ENCODE results near the gene OR5AN1. TPM values are rescaled to one million over a fixed set of nuclear protein-coding genes. Genes with fewer than 3 reads are reported as not detected.
"Not testable (repeated sequence)": the region's sequence is repeated elsewhere in the genome, so short reads cannot be mapped to it uniquely, and the experiment has no call there.

Gene OR5AN1
- total and polyA plus RNA-seq, 10 of the 15 experiments (the other 5 are each of a cell fraction or from before 2014, with no cell fraction given) = not detected

DNA sequence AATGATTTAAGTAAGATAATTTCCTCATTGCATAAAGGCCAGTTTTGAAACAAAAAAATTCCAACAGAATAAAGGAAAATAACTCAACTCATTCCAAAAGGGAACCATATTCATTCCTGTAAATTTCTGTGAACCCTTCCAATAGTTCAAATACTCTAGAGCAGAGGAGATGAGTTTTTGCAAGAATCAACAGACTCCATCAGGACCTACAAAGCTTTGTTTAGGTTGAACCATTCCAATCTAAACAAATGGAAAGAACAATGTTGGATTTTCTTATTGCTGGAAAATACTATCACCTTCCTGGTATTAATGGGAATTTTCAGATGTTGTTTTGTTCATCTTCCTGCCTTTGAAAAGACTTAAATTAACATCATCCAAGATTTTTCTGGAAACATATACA, 21.8 kb upstream of the OR5AN1 start:
- Histone ChIP-seq H3K4me1 (ENCODE audit: control insufficient read depth, insufficient read depth, low read length) (no peaks in the 10 kb centered on the region), H3K4me2 (ENCODE audit: control insufficient read depth, insufficient read depth) (no peak overlapping the region), H3K4me3 (no peak overlapping the region), H3K36me3 (ENCODE audit: control insufficient read depth in 2 of 2, insufficient read depth in 2 of 2, low read length in 1 of 2) (no peaks in the 10 kb centered on the region), H3K9ac (ENCODE audit: control insufficient read depth, insufficient read depth, low read length) (no peak overlapping the region), H3K27me3 (replicated peaks in 1 of 2; ENCODE audit: control insufficient read depth in 2 of 2, insufficient read depth in 2 of 2, low read length in 1 of 2) (no peaks in the 10 kb centered on the region), H3K9me3 (replicated peaks; ENCODE audit: control insufficient read depth, insufficient read depth, low read length) (no peaks in the 10 kb centered on the region), H4K20me1 (ENCODE audit: control insufficient read depth, insufficient read depth) (no peaks in the 10 kb centered on the region), H3K27ac (ENCODE audit: control insufficient read depth, insufficient read depth) (no peak overlapping the region), H3K79me2 (ENCODE audit: control insufficient read depth, insufficient read depth, low read length) (no peaks in the 10 kb centered on the region), H2AFZ (ENCODE audit: control insufficient read depth, low read depth, low read length) (no peak overlapping the region)
- intact Hi-C loops (cut with micrococcal nuclease; ENCODE audit: unreplicated experiment) (no loop called here), in situ Hi-C loops (cut with MboI) (no loop called here)
- ATAC-seq (no peak), FAIRE-seq (no peak), DNase-seq (ENCODE audit: low read depth, low spot score) (no peak)
- CTCF ChIA-PET = no interaction called here
- RAD21 ChIA-PET (ENCODE audit: unreplicated experiment) = no interaction called here
- SMC1A ChIA-PET (ENCODE audit: uncharacterized antibody, unreplicated experiment) = no interaction called here
- TF ChIP-seq YBX1 (IDR thresholded peaks at IDR 0.05) = no peak
- no peak for TF ChIP-seq CHD1 (IDR thresholded peaks at IDR 0.05; ENCODE audit: low read depth, low read length)
- no peak for TF ChIP-seq TARDBP (IDR thresholded peaks at IDR 0.05; ENCODE audit: borderline replicate concordance)
- TF ChIP-seq ZNF24 (IDR thresholded peaks at IDR 0.05) = no peak
- TF ChIP-seq CHD2 (IDR thresholded peaks at IDR 0.05; ENCODE audit: borderline replicate concordance, low read depth, low read length) = no peak
- no peak for TF ChIP-seq ESRRA (IDR thresholded peaks at IDR 0.05; ENCODE audit: low read length)
- TF ChIP-seq HDAC2 (IDR thresholded peaks at IDR 0.05) = no peak
- no peak for TF ChIP-seq PAX5 (IDR thresholded peaks at IDR 0.05; ENCODE audit: borderline replicate concordance, low read depth, low read length)
- no peak for TF ChIP-seq MEF2A (IDR thresholded peaks at IDR 0.05; ENCODE audit: insufficient read depth, low read depth, low read length)
- BruUV-seq (replicated peaks) = no TSS peak
- POLR2A ChIA-PET = no interaction called here

DNA sequence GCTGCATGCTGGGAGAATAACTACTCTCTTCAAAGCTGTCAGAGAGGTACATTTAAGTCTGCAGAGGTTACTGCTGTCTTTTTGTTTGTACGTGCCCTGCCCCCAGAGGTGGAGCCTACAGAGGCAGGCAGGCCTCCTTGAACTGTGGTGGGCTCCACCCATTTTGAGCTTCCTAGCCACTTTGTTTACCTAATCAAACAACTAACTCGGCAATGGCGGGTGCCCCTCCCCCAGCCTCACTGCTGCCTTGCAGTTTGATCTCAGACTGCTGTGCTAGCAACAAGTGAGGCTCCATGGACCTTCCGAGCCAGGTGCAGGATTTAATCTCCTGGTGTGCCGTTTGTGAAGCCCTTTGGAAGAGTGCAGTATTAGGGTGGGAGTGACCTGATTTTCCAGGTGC, 9.0 kb upstream of the OR5AN1 start:
- H3K79me2 ChIP-seq (ENCODE audit: control insufficient read depth, insufficient read depth, low read length); CTCF ChIA-PET; intact Hi-C loops (cut with micrococcal nuclease; ENCODE audit: unreplicated experiment); RAD21 ChIA-PET (ENCODE audit: unreplicated experiment); H3K9me3 ChIP-seq (replicated peaks; ENCODE audit: control insufficient read depth, insufficient read depth, low read length); POLR2A ChIA-PET; H3K36me3 ChIP-seq (ENCODE audit: control insufficient read depth in 2 of 2, insufficient read depth in 2 of 2, low read length in 1 of 2); H3K4me3 ChIP-seq; H3K27ac ChIP-seq (ENCODE audit: control insufficient read depth, insufficient read depth); in situ Hi-C loops (cut with MboI); H3K4me1 ChIP-seq (ENCODE audit: control insufficient read depth, insufficient read depth, low read length); H3K27me3 ChIP-seq (replicated peaks in 1 of 2; ENCODE audit: control insufficient read depth in 2 of 2, insufficient read depth in 2 of 2, low read length in 1 of 2); H3K4me2 ChIP-seq (ENCODE audit: control insufficient read depth, insufficient read depth); SMC1A ChIA-PET (ENCODE audit: uncharacterized antibody, unreplicated experiment); H3K9ac ChIP-seq (ENCODE audit: control insufficient read depth, insufficient read depth, low read length); FAIRE-seq; H4K20me1 ChIP-seq (ENCODE audit: control insufficient read depth, insufficient read depth); BruUV-seq (replicated peaks); H2AFZ ChIP-seq (ENCODE audit: control insufficient read depth, low read depth, low read length); ATAC-seq; DNase-seq (ENCODE audit: low read depth, low spot score): not testable (repeated sequence)
- 46% methylated on average over 5 of the region's 5 CpGs for whole genome bisulfite sequencing (ENCODE audit: insufficient coverage, insufficient replicate concordance, low lambda C conversion rate, missing lambda C conversion rate)
